Uterus (tissue), 4 donors: ENCODE measurements around the gene KIDINS220. TPM values are rescaled to one million over a fixed set of nuclear protein-coding genes. Genes with fewer than 3 reads are reported as not detected.

ENCODE experiments used
- DNase-seq, 2 donors: peaks; one replicate each; pipeline ENCODE4 v3.0.0-alpha.2; 2019 to 2020
- H3K27ac ChIP-seq, 2 donors: fragments of 200-600 bp; sonication (generic); 1 replicate in 1 of 2; 2 replicates in 1 of 2; pipeline ENCODE4 v1.5.1; 2016 to 2018
- H3K27me3 ChIP-seq, 2 donors: fragments of 200-600 bp; sonication (generic); one replicate each; pipeline ENCODE4 v1.5.1; 2018 to 2019; ENCODE audit warnings: control low read depth in 1 of 2
- H3K36me3 ChIP-seq, 2 donors: fragments of 200-600 bp; sonication (generic); one replicate each; pipeline ENCODE4 v1.5.1; 2019; ENCODE audit warnings: control low read depth in 1 of 2
- H3K4me1 ChIP-seq, 2 donors: fragments of 200-600 bp; sonication (generic); one replicate each; pipeline ENCODE4 v1.5.1; 2018 to 2019; ENCODE audit warnings: control low read depth in 1 of 2
- H3K4me3 ChIP-seq, 2 donors: fragments of 200-600 bp; sonication (generic); 1 replicate in 1 of 2; 2 replicates in 1 of 2; pipeline ENCODE4 v1.5.1; 2018 to 2019; ENCODE audit warnings: mild to moderate bottlenecking in 1 of 2
- H3K9me3 ChIP-seq, 2 donors: fragments of 200-600 bp; sonication (generic); one replicate each; pipeline ENCODE4 v1.5.1; 2019; ENCODE audit warnings: control low read depth in 1 of 2
- CTCF ChIP-seq, 4 experiments: fragments of 200-600 bp in 2 of 4; fragments of 450-650 bp in 2 of 4; sonication (generic) in 2 of 4; IDR thresholded peaks; one replicate each; pipeline ENCODE4 v1.5.1; 2016 to 2019; ENCODE audit warnings: antibody characterized with exemption in 4 of 4, mild to moderate bottlenecking in 2 of 4, moderate library complexity in 1 of 4
- POLR2A ChIP-seq, 2 donors: fragments of 450-650 bp; IDR thresholded peaks; one replicate each; pipeline ENCODE4 v1.6.1; 2016; ENCODE audit warnings: antibody characterized with exemption in 2 of 2, mild to moderate bottlenecking in 1 of 2, moderate library complexity in 1 of 2
- intact Hi-C: fragments of 100-400 bp; cut with DNase I; formaldehyde crosslinking; loops from one replicate; pipeline ENCODE4 v1.15.1; 2023; ENCODE audit warnings: low total_unique reads
- total RNA-seq, 4 donors: library from RNA; depleted of rRNA in 3 of 4; stranded (reverse); fragments of >200 nt in 3 of 4; gene quantifications; one replicate each; pipeline versions ENCODE4 v1.1.0 to v1.2.4, GENCODE V29; 2014 to 2023
- donor health status: DM: yes; HTN: yes; CAD: no.

Gene KIDINS220
- total RNA-seq, 4 donors from 2014 or later, result 48.8 to 185 (median 72.8) TPM

GRCh38 chr2:8822218-8822617 is 15.2 kb downstream of the KIDINS220 start:
- intact Hi-C loops, result no loop called here
- TF ChIP-seq CTCF (IDR thresholded peaks at IDR 0.05) (no peak), POLR2A (IDR thresholded peaks at IDR 0.05) (no peak)
- Histone ChIP-seq H3K27me3 (no peaks in the 10 kb centered on the region), H3K4me3 (no peak overlapping the region), H3K9me3 (no peaks in the 10 kb centered on the region), H3K4me1 (no peaks in the 10 kb centered on the region), H3K36me3 (no peaks in the 10 kb centered on the region), H3K27ac (peak overlapping the region; percentile 57 to 62)
- no peak for DNase-seq

DNA sequence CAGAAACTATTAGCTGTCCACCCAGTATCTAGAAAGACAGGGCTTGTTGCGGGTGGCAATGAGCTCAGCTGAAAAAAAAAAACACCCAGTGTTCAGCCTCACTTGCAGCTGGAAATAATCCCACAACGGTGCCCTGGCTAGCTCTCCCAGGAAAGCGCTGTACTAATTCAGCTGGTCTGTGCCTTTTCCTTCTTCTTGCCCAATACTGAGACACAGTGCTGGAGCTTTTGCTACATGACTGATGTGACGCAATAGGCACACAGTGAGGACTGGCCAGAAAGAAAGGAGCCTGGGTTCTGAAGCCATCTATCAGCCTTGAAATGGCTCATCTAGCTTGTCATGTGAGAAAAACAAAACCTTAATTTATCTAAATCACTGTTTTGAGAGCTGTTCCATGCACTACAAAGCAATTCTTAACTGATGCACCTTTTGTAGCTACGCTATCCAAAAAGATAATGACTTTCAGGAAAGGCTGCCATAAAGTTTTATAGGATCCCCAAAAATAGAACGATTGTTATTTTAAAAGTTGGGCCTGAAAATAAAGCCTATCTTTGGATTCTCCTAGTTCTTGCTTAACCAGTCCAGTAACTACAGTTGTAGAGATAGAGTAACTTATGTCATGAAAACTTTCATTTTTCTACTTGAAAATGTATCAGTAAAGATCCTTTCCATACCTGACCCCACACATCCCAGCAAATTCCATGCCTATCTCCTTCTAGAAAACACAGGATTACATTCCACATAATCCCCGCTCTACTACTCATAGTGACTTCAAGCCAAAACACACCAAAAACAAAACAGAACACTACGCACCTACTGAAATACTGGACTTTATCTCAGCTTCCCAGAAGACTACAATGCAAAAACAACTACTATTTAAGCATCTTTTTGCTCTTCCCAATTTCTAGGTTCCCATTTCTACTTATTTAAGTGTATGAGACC is 15.9 kb downstream of the KIDINS220 start:
- intact Hi-C loops, result no loop called here
- peak overlapping the region; percentile 57 to 62 for H3K27ac ChIP-seq
- H3K4me1 ChIP-seq, result no peaks in the 10 kb centered on the region
- no peaks in the 10 kb centered on the region for H3K36me3 ChIP-seq
- H3K9me3 ChIP-seq, result no peaks in the 10 kb centered on the region
- TF ChIP-seq CTCF (IDR thresholded peaks at IDR 0.05) (no peak), POLR2A (IDR thresholded peaks at IDR 0.05) (no peak)
- H3K27me3 ChIP-seq, result no peaks in the 10 kb centered on the region
- no peak overlapping the region for H3K4me3 ChIP-seq
- peak; percentile 48 to 76 for DNase-seq

DNA sequence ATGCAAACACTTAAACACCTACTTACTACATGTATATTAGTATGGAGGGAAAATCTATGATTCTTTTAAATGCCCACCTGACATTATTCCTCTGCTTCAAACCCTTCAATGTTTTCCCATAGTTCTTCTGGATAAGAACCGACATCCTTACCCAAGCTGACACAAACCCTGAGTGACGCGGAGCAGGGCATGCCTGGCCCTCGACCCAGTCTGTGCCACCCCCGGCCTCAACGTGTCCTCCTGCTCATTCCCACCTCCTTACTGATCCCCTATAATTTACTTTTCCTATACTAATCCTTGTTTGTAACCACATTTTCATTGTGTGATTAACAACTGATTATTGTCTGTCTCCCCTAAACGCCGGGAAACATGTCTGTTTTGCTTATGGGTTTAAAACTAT is 17.5 kb downstream of the KIDINS220 start:
- no peak for DNase-seq

GRCh38 chr2:8819194-8819593 is 18.2 kb downstream of the KIDINS220 start:
- Histone ChIP-seq H3K4me3 (no peak overlapping the region), H3K9me3 (no peaks in the 10 kb centered on the region), H3K4me1 (no peaks in the 10 kb centered on the region), H3K36me3 (no peaks in the 10 kb centered on the region), H3K27ac (no peak overlapping the region), H3K27me3 (no peaks in the 10 kb centered on the region)
- intact Hi-C loops, result no loop called here
- DNase-seq, result no peak
- no peak for TF ChIP-seq CTCF (IDR thresholded peaks at IDR 0.05)
- TF ChIP-seq POLR2A (IDR thresholded peaks at IDR 0.05), result no peak

More for the DNA sequence above, 17.5 kb downstream of the KIDINS220 start:
- no peaks in the 10 kb centered on the region for H3K36me3 ChIP-seq
- H3K27me3 ChIP-seq, result no peaks in the 10 kb centered on the region
- no peaks in the 10 kb centered on the region for H3K9me3 ChIP-seq
- TF ChIP-seq CTCF (IDR thresholded peaks at IDR 0.05), result no peak
- no peak for TF ChIP-seq POLR2A (IDR thresholded peaks at IDR 0.05)
- H3K4me1 ChIP-seq, result no peaks in the 10 kb centered on the region
- H3K4me3 ChIP-seq, result no peak overlapping the region
- intact Hi-C loops, result no loop called here
- H3K27ac ChIP-seq, result peak overlapping the region in 1 of 2 donors; percentile 39

DNA sequence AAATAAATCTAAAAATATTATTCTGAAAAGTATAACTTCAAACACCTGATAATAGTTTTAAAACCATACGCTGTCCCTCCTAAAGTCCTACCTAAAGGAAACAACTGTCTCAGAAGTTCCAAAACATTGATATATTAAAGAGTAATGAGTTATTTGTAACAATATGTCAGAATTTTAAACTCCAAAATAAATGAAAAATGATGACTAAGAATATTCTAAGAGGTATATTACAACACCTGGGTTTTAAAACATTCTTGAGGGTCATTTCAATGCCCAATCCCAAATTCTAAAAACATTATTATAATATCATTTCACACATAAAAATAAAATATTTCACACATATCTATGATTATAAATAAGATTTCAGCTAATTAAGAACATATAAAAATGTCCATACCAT is 20.2 kb downstream of the KIDINS220 start:
- DNase-seq, result no peak
- H3K27ac ChIP-seq, result no peak overlapping the region
- H3K9me3 ChIP-seq, result no peaks in the 10 kb centered on the region
- H3K4me3 ChIP-seq, result no peak overlapping the region
- no peaks in the 10 kb centered on the region for H3K4me1 ChIP-seq
- TF ChIP-seq POLR2A (IDR thresholded peaks at IDR 0.05) (no peak), CTCF (IDR thresholded peaks at IDR 0.05) (no peak)
- intact Hi-C loops, result no loop called here
- no peaks in the 10 kb centered on the region for H3K27me3 ChIP-seq
- no peaks in the 10 kb centered on the region for H3K36me3 ChIP-seq
